HFFc6 (cell line): ENCODE measurements around the gene AOPEP. TPM values are rescaled to one million over a fixed set of nuclear protein-coding genes. Genes with fewer than 3 reads are reported as not detected.
"Not testable (repeated sequence)": the region's sequence is repeated elsewhere in the genome, so short reads cannot be mapped to it uniquely, and the experiment has no call there.

Experiments used
- DNase-seq: peaks from one replicate; pipeline ENCODE4 v3.0.0-alpha.2; 2018
- H3K27ac Mint-ChIP-seq: 2 replicates; pipeline ENCODE4 v1.8.0; 2020; ENCODE audit warnings: mild to moderate bottlenecking, mixed read lengths
- H3K27me3 Mint-ChIP-seq: 2 replicates; pipeline ENCODE4 v1.8.0; 2021; ENCODE audit warnings: mild to moderate bottlenecking, moderate library complexity, mixed read lengths; ENCODE audit not compliant: insufficient read depth
- H3K36me3 Mint-ChIP-seq: 2 replicates; pipeline ENCODE4 v1.8.0; 2021; ENCODE audit warnings: low read depth, mixed read lengths
- H3K4me1 Mint-ChIP-seq: 2 replicates; pipeline ENCODE4 v1.8.0; 2020; ENCODE audit warnings: low read depth, mixed read lengths
- H3K4me3 Mint-ChIP-seq: 2 replicates; pipeline ENCODE4 v1.8.0; 2020; ENCODE audit warnings: mild to moderate bottlenecking, moderate library complexity, mixed read lengths
- H3K9me3 Mint-ChIP-seq: 2 replicates; pipeline ENCODE4 v1.8.0; 2020; ENCODE audit warnings: mild to moderate bottlenecking, mixed read lengths
- CTCF ChIP-seq: fragments of 200-600 bp; sonication (generic); IDR thresholded peaks from 2 replicates; pipeline ENCODE4 v1.5.0; 2021; ENCODE audit warnings: antibody characterized with exemption, mild to moderate bottlenecking
- total RNA-seq, 6 experiments: library from RNA; stranded (reverse); fragmentation: NEBNext Ultra II Directional; extraction: Animal tissue kit (Norgen Biotek cat#: 25700); gene quantifications; 2 replicates in 1 of 6; 3 replicates in 5 of 6; pipeline ENCODE4 v1.2.3, GENCODE V29; 2021

Gene AOPEP
- total RNA-seq, 6 experiments from 2014 or later: 32.2 to 46.6 (median 36.3) TPM

- peaks cover 1% of the 10 kb centered on the region; the same call in 1 of the 2 replicates for H3K27me3 Mint-ChIP-seq
- peak; percentile 63 for DNase-seq
- no peaks in the 10 kb centered on the region for H3K9me3 Mint-ChIP-seq
- H3K4me1 Mint-ChIP-seq: peaks cover 45% of the 10 kb centered on the region
- no peak for TF ChIP-seq CTCF
- H3K27ac Mint-ChIP-seq: peak overlapping the region; percentile 69
- no peak overlapping the region for H3K4me3 Mint-ChIP-seq
- peaks cover 12% of the 10 kb centered on the region for H3K36me3 Mint-ChIP-seq
Observed at GRCh38 chr9:94847486-94847885, 121.0 kb downstream of the AOPEP start.

- H3K27ac Mint-ChIP-seq, H3K27me3 Mint-ChIP-seq, DNase-seq, H3K4me3 Mint-ChIP-seq, H3K9me3 Mint-ChIP-seq: not testable (repeated sequence)
- H3K36me3 Mint-ChIP-seq: peaks cover 12% of the 10 kb centered on the region
- peaks cover 40% of the 10 kb centered on the region for H3K4me1 Mint-ChIP-seq
Observed at GRCh38 chr9:94848791-94849190, 122.3 kb downstream of the AOPEP start.

GRCh38 chr9:94850540-94851434 is 124.3 kb downstream of the AOPEP start:
- no peak for TF ChIP-seq CTCF
- Mint-ChIP-seq H3K4me3 (no peak overlapping the region), H3K36me3 (0 out of 2 replicates have a peak, but pooled peaks cover 5% of the 10 kb centered on the region), H3K4me1 (peaks cover 39% of the 10 kb centered on the region), H3K27me3 (no peaks in the 10 kb centered on the region), H3K27ac (no peak overlapping the region), H3K9me3 (no peaks in the 10 kb centered on the region)
- DNase-seq: no peak

- 0 out of 2 replicates have a peak, but pooled peaks cover 5% of the 10 kb centered on the region for H3K36me3 Mint-ChIP-seq
- no peak for DNase-seq
- H3K27me3 Mint-ChIP-seq: no peaks in the 10 kb centered on the region
- no peak overlapping the region for H3K4me3 Mint-ChIP-seq
- no peaks in the 10 kb centered on the region for H3K9me3 Mint-ChIP-seq
- no peak for TF ChIP-seq CTCF
- peaks cover 33% of the 10 kb centered on the region for H3K4me1 Mint-ChIP-seq
- no peak overlapping the region for H3K27ac Mint-ChIP-seq
Observed at GRCh38 chr9:94851467-94851866, 125.0 kb downstream of the AOPEP start.

- no peaks in the 10 kb centered on the region for H3K9me3 Mint-ChIP-seq
- no peak overlapping the region for H3K4me3 Mint-ChIP-seq
- H3K36me3 Mint-ChIP-seq: 0 out of 2 replicates have a peak, but pooled peaks cover 5% of the 10 kb centered on the region
- no peaks in the 10 kb centered on the region for H3K27me3 Mint-ChIP-seq
- no peak for DNase-seq
- H3K4me1 Mint-ChIP-seq: peaks cover 29% of the 10 kb centered on the region
- no peak for TF ChIP-seq CTCF
- H3K27ac Mint-ChIP-seq: no peak overlapping the region
Observed at GRCh38 chr9:94851892-94852291, 125.4 kb downstream of the AOPEP start.

GRCh38 chr9:94852373-94852772 is 125.9 kb downstream of the AOPEP start:
- no peak for DNase-seq
- Mint-ChIP-seq H3K4me3 (no peak overlapping the region), H3K36me3 (0 out of 2 replicates have a peak, but pooled peaks cover 5% of the 10 kb centered on the region), H3K27ac (no peak overlapping the region), H3K9me3 (no peaks in the 10 kb centered on the region), H3K27me3 (no peaks in the 10 kb centered on the region), H3K4me1 (peaks cover 24% of the 10 kb centered on the region)
- no peak for TF ChIP-seq CTCF
